ENCODE measurements around the gene PFKM. TPM values are rescaled to one million over a fixed set of nuclear protein-coding genes. Genes with fewer than 3 reads are reported as not detected.

The PFKM gene
- total RNA-seq, 1 donor from 2014 or later, result 132 TPM

- H3K27me3 Mint-ChIP-seq (ENCODE audit: low read depth), result peaks cover 46% of the 10 kb centered on the region
- no peaks in the 10 kb centered on the region for H3K36me3 Mint-ChIP-seq (ENCODE audit: low read depth)
- no peak overlapping the region for H3K27ac Mint-ChIP-seq (ENCODE audit: unreplicated experiment)
- peaks cover 24% of the 10 kb centered on the region for H3K4me1 Mint-ChIP-seq
- no peak for TF ChIP-seq CTCF (conservative IDR thresholded peaks at IDR 0.05)
- H3K4me3 Mint-ChIP-seq, result no peak overlapping the region
- no peak for DNase-seq (ENCODE audit: low read depth, low spot score)
- H3K9me3 Mint-ChIP-seq, result no peaks in the 10 kb centered on the region
These were observed 60.3 kb downstream of the PFKM start for GRCh38 chr12:48179466-48179865.

GRCh38 chr12:48180424-48180823 lies 61.3 kb downstream of the PFKM start:
- Mint-ChIP-seq H3K27ac (ENCODE audit: unreplicated experiment) (no peak overlapping the region), H3K36me3 (ENCODE audit: low read depth) (no peaks in the 10 kb centered on the region), H3K4me1 (peaks cover 33% of the 10 kb centered on the region), H3K4me3 (no peak overlapping the region), H3K27me3 (ENCODE audit: low read depth) (peaks cover 56% of the 10 kb centered on the region), H3K9me3 (no peaks in the 10 kb centered on the region)
- no peak for TF ChIP-seq CTCF (conservative IDR thresholded peaks at IDR 0.05)
- no peak for DNase-seq (ENCODE audit: low read depth, low spot score)

GRCh38 chr12:48180857-48181495 lies 61.8 kb downstream of the PFKM start:
- no peaks in the 10 kb centered on the region for H3K9me3 Mint-ChIP-seq
- H3K4me1 Mint-ChIP-seq, result peaks cover 33% of the 10 kb centered on the region
- TF ChIP-seq CTCF (conservative IDR thresholded peaks at IDR 0.05), result no peak
- peaks cover 61% of the 10 kb centered on the region for H3K27me3 Mint-ChIP-seq (ENCODE audit: low read depth)
- peak overlapping the region; percentile 65 for H3K27ac Mint-ChIP-seq (ENCODE audit: unreplicated experiment)
- no peak for DNase-seq (ENCODE audit: low read depth, low spot score)
- peak overlapping the region; percentile 60 for H3K4me3 Mint-ChIP-seq
- H3K36me3 Mint-ChIP-seq (ENCODE audit: low read depth), result no peaks in the 10 kb centered on the region

GRCh38 chr12:48182631-48183030 lies 63.5 kb downstream of the PFKM start:
- peaks cover 35% of the 10 kb centered on the region for H3K4me1 Mint-ChIP-seq

GRCh38 chr12:48183091-48183875 lies 64.1 kb downstream of the PFKM start, which contains the start of gene CCDC184:
CCDC184 (plus strand) TSS chr12:48183644; CDS start chr12:48184123, 479 bp downstream.
- H3K4me3 Mint-ChIP-seq, result peak within 1 kb of the TSS; percentile 92
- peak; percentile 58 for TF ChIP-seq CTCF (conservative IDR thresholded peaks at IDR 0.05)
- H3K27ac Mint-ChIP-seq (ENCODE audit: unreplicated experiment), result peak within 1 kb of the TSS; percentile 95
- peaks cover 35% of the 10 kb centered on the region for H3K4me1 Mint-ChIP-seq
- H3K9me3 Mint-ChIP-seq, result no peaks in the 10 kb centered on the region
- peaks cover 61% of the 10 kb centered on the region for H3K27me3 Mint-ChIP-seq (ENCODE audit: low read depth)
- peak; percentile 70 for DNase-seq (ENCODE audit: low read depth, low spot score)
- H3K36me3 Mint-ChIP-seq (ENCODE audit: low read depth), result no peaks in the 10 kb centered on the region

More at GRCh38 chr12:48182631-48183030, 63.5 kb downstream of the PFKM start:
- H3K27ac Mint-ChIP-seq (ENCODE audit: unreplicated experiment), result no peak overlapping the region
- no peaks in the 10 kb centered on the region for H3K9me3 Mint-ChIP-seq
- H3K27me3 Mint-ChIP-seq (ENCODE audit: low read depth), result peaks cover 61% of the 10 kb centered on the region
- H3K36me3 Mint-ChIP-seq (ENCODE audit: low read depth), result no peaks in the 10 kb centered on the region
- TF ChIP-seq CTCF (conservative IDR thresholded peaks at IDR 0.05), result no peak
- DNase-seq (ENCODE audit: low read depth, low spot score), result no peak
- H3K4me3 Mint-ChIP-seq, result peak overlapping the region; percentile 92

Data from neural crest cell (in vitro differentiated cells).